ENCODE data around the gene DHX58. TPM values are rescaled to one million over a fixed set of nuclear protein-coding genes. Genes with fewer than 3 reads are reported as not detected.

Gene DHX58
- total and polyA plus RNA-seq, 9 donors = 8.6 to 24.6 (median 19.3) TPM

- Histone ChIP-seq H3K4me1 (ENCODE audit: insufficient read depth) (no peaks in the 10 kb centered on the region), H3K9me3 (no peaks in the 10 kb centered on the region), H3K27me3 (no peaks in the 10 kb centered on the region), H3K4me3 (no peak overlapping the region), H3K27ac (no peak overlapping the region), H3K36me3 (no peaks in the 10 kb centered on the region)
- WGBS, 3 donors = 83 to 91% (median 86%) methylated on average over 3 of the region's 3 CpGs
- DNase-seq = no peak
- intact Hi-C loops (cut with DNase I) = loop anchor here (5.0 to 10.0 kb wide), 4 partner anchors 33 to 48 kb away; partner anchors contain the start of gene DHX58 (in 2 of the 4)
- no peak for TF ChIP-seq EP300 (IDR thresholded peaks at IDR 0.05)
- TF ChIP-seq POLR2A (IDR thresholded peaks at IDR 0.05) = no peak
- no peak for TF ChIP-seq CTCF (IDR thresholded peaks at IDR 0.05)
Observed at GRCh38 chr17:42068979-42069378, 43.5 kb downstream of the DHX58 start.

DNA sequence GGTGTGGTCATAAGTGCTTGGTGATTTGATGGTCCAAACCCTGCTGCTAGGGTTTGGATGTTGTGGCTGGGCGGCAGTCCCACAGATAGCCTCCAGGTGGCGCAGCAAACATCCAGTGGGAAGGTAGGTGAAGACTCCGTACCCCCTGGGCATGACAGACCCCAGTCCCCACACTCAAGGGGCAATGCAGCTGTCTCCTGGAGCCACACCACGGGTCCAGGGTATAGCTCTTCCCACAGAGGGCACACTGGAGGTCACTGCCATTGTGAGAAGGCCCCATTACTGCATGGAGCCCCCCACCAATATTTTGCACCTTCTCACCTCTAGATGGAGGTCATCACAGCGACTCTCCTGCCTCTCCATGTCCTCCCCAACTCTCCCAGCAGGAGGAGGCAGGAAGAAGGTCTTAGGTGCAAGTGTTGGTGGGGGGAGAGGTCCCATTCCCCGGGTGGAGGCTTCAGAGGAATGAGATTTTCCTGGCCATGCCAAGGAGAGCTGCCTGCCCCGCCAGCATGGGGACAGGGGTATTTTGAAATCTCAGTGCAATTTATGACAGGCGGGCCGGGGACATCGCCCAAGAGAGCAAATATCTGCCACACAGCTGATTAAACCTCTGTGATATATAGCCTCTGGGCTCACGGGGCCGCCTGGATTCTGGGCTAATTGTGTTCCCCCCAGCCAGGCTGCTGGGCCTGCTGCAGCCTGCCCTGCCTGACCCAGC, 45.0 kb downstream of the DHX58 start:
- TF ChIP-seq POLR2A (IDR thresholded peaks at IDR 0.05) (no peak), EP300 (IDR thresholded peaks at IDR 0.05) (no peak), CTCF (IDR thresholded peaks at IDR 0.05) (peak; percentile 71 to 90 (median 86))
- no peaks in the 10 kb centered on the region for H3K9me3 ChIP-seq
- no peak overlapping the region for H3K4me3 ChIP-seq
- DNase-seq = peak; percentile 63 to 83 (median 78)
- no peak overlapping the region for H3K27ac ChIP-seq
- intact Hi-C loops (cut with DNase I) = loop anchor here (5.0 to 10.0 kb wide), 4 partner anchors 35 to 50 kb away; partner anchors contain the start of gene DHX58 (in 2 of the 4)
- no peaks in the 10 kb centered on the region for H3K4me1 ChIP-seq (ENCODE audit: insufficient read depth)
- no peaks in the 10 kb centered on the region for H3K36me3 ChIP-seq
- 30 to 32% (median 31%) methylated on average over 12 of the region's 12 CpGs for WGBS, 3 donors
- no peaks in the 10 kb centered on the region for H3K27me3 ChIP-seq

DNA sequence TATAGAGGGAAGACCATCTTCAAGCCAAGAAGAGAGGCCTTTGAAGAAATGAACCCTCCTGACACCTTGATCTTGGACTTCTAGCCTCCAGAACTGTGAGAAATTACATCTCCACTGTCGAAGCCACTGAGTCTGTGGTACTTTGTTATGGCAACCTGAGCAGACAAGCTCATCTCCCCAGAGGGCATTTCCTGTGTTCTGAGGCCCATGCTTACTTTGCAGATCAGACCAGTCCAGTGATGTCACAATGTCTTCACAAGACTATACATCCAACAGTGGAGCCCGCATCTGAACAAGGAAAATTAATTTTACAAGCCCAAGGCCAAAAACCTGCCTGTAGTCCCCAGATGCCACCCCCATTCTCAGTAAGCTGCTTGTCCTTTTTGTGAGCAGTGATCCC, 47.3 kb downstream of the DHX58 start:
- intact Hi-C loops (cut with DNase I) = loop anchor here (5.0 to 10.0 kb wide), 4 partner anchors 37 to 52 kb away; partner anchors contain the start of gene DHX58 (in 2 of the 4)
- TF ChIP-seq CTCF (IDR thresholded peaks at IDR 0.05) (no peak), EP300 (IDR thresholded peaks at IDR 0.05) (no peak), POLR2A (IDR thresholded peaks at IDR 0.05) (no peak)
- WGBS, 3 donors = 73 to 83% (median 79%) methylated on average over 2 of the region's 2 CpGs

GRCh38 chr17:42062681-42063080, 49.8 kb downstream of the DHX58 start:
- DNase-seq = no peak
- Histone ChIP-seq H3K4me3 (no peak overlapping the region), H3K36me3 (no peaks in the 10 kb centered on the region), H3K9me3 (no peaks in the 10 kb centered on the region), H3K4me1 (ENCODE audit: insufficient read depth) (no peaks in the 10 kb centered on the region), H3K27ac (no peak overlapping the region), H3K27me3 (no peaks in the 10 kb centered on the region)
- 77 to 84% (median 77%) methylated on average over 14 of the region's 14 CpGs for WGBS, 3 donors
- intact Hi-C loops (cut with DNase I) = loop anchor here in 1 of 4 donors (5.0 to 10.0 kb wide), 2 partner anchors 52 to 1515 kb away; partner anchors contain the start of gene DHX58
- no peak for TF ChIP-seq EP300 (IDR thresholded peaks at IDR 0.05)
- TF ChIP-seq POLR2A (IDR thresholded peaks at IDR 0.05) = no peak
- TF ChIP-seq CTCF (IDR thresholded peaks at IDR 0.05) = no peak

More for the DNA sequence above, 47.3 kb downstream of the DHX58 start:
- Histone ChIP-seq H3K27ac (no peak overlapping the region), H3K9me3 (no peaks in the 10 kb centered on the region), H3K4me3 (no peak overlapping the region), H3K27me3 (no peaks in the 10 kb centered on the region), H3K36me3 (no peaks in the 10 kb centered on the region), H3K4me1 (ENCODE audit: insufficient read depth) (no peaks in the 10 kb centered on the region)
- no peak for DNase-seq
